HepG2 (cell line): ENCODE data around the gene HNRNPF. TPM values are rescaled to one million over a fixed set of nuclear protein-coding genes. Genes with fewer than 3 reads are reported as not detected.

Experiments
- AHDC1 ChIP-seq: sonication (generic); formaldehyde crosslinking; IDR thresholded peaks from 2 replicates; pipeline ENCODE4 v1.5.1; 2020; ENCODE audit warnings: mild to moderate bottlenecking, missing genetic modification reagents, borderline replicate concordance
- CHCHD3 ChIP-seq: sonication (generic); formaldehyde crosslinking; IDR thresholded peaks from 2 replicates; pipeline ENCODE4 v1.8.0; 2022; ENCODE audit warnings: mild to moderate bottlenecking, missing genetic modification reagents, moderate library complexity
- GABPA ChIP-seq, 2 experiments: IDR thresholded peaks; 2 replicates each; pipeline ENCODE4 v1.6.1; 2011 to 2016; ENCODE audit warnings: low read depth in 2 of 2, low read length in 1 of 2, missing biosample characterization in 1 of 2, missing genetic modification characterization in 1 of 2
- GABPB1 ChIP-seq: IDR thresholded peaks from 2 replicates; pipeline ENCODE4 v1.6.1; 2016; ENCODE audit warnings: mild to moderate bottlenecking, missing genetic modification reagents, moderate library complexity, missing compliant biosample characterization
- GATAD2A ChIP-seq: IDR thresholded peaks from 2 replicates; pipeline ENCODE4 v1.6.1; 2016
- IKZF4 ChIP-seq: sonication (generic); formaldehyde crosslinking; IDR thresholded peaks from 2 replicates; pipeline ENCODE4 v1.5.1; 2020; ENCODE audit warnings: borderline replicate concordance, mild to moderate bottlenecking, low read depth, missing genetic modification reagents; ENCODE audit errors: not compliant biosample characterization
- JUND ChIP-seq: sonication (generic); formaldehyde crosslinking; IDR thresholded peaks from 2 replicates; pipeline ENCODE4 v1.8.0; 2022; ENCODE audit warnings: mild to moderate bottlenecking, missing genetic modification reagents
- KLF13 ChIP-seq: sonication (generic); formaldehyde crosslinking; IDR thresholded peaks from 2 replicates; pipeline ENCODE4 v1.4.0; 2020; ENCODE audit warnings: mild to moderate bottlenecking, missing genetic modification reagents
- KLF15 ChIP-seq: sonication (generic); formaldehyde crosslinking; IDR thresholded peaks from 2 replicates; pipeline ENCODE4 v1.8.1; 2023; ENCODE audit warnings: borderline replicate concordance, mild to moderate bottlenecking, inconsistent platforms, missing genetic modification reagents, mixed read lengths
- MED8 ChIP-seq: sonication (generic); formaldehyde crosslinking; IDR thresholded peaks from 2 replicates; pipeline ENCODE4 v1.8.1; 2023; ENCODE audit warnings: mild to moderate bottlenecking, missing genetic modification reagents; ENCODE audit not compliant: insufficient replicate concordance
- NKX3-1 ChIP-seq: sonication (generic); formaldehyde crosslinking; IDR thresholded peaks from 2 replicates; pipeline ENCODE4 v1.5.0; 2020; ENCODE audit warnings: missing genetic modification reagents
- RBM39 ChIP-seq: fragments of 200-400 bp; formaldehyde crosslinking; IDR thresholded peaks from one replicate; pipeline ENCODE4 v1.6.1; 2018; ENCODE audit warnings: antibody characterized with exemption, mild to moderate bottlenecking, low read depth, low read length; ENCODE audit not compliant: poor library complexity, severe bottlenecking
- TAF1 ChIP-seq: sonication (generic); formaldehyde crosslinking; IDR thresholded peaks from 2 replicates; pipeline ENCODE4 v1.4.0; 2020; ENCODE audit warnings: missing genetic modification reagents
- TARDBP ChIP-seq: sonication (generic); formaldehyde crosslinking; IDR thresholded peaks from 2 replicates; pipeline ENCODE4 v1.8.0; 2022; ENCODE audit warnings: mild to moderate bottlenecking, missing genetic modification reagents
- TRIM22 ChIP-seq: fragments of 450-650 bp; IDR thresholded peaks from 2 replicates; pipeline ENCODE4 v1.6.1; 2017
- ZHX1 ChIP-seq: sonication (generic); formaldehyde crosslinking; IDR thresholded peaks from 2 replicates; pipeline ENCODE4 v1.8.1; 2022; ENCODE audit warnings: low read depth, mild to moderate bottlenecking, missing genetic modification reagents
- ZNF501 ChIP-seq: sonication (generic); formaldehyde crosslinking; IDR thresholded peaks from 2 replicates; pipeline ENCODE4 v1.5.1; 2020; ENCODE audit warnings: mild to moderate bottlenecking, moderate library complexity, missing genetic modification reagents
- ZNF644 ChIP-seq: IDR thresholded peaks from 2 replicates; pipeline ENCODE4 v1.6.1; 2016; ENCODE audit warnings: low read depth
- polyA plus RNA-seq, 8 experiments: library from polyadenylated mRNA; depleted of rRNA in 3 of 8; stranded (reverse) in 7 of 8; unstranded in 1 of 8; fragments of >200 nt; fragmentation: Illumina TruSeq in 4 of 8; extraction: Trizol in 4 of 8; gene quantifications; 2 replicates each; pipeline versions ENCODE4 v1.2.1 to v1.2.3, GENCODE V29; 2011 to 2016; ENCODE audit warnings: low read depth in 4 of 8, missing spikeins in 1 of 8, mixed read lengths in 1 of 8; ENCODE audit not compliant: insufficient read depth in 1 of 8
- total RNA-seq, 5 experiments: library from RNA; depleted of rRNA; stranded (reverse); fragments of >200 nt; fragmentation: Illumina TruSeq; extraction: Trizol; gene quantifications; 2 replicates each; pipeline ENCODE4 v1.2.3, GENCODE V29; 2016; ENCODE audit warnings: low read depth in 1 of 5

Gene HNRNPF
- total and polyA plus RNA-seq, 2 of the 13 experiments (the other 11 are each of a cell fraction or from before 2014, with no cell fraction given) = 166 to 308 TPM

GRCh38 chr10:43396928-43397624 is 11.9 kb downstream of the HNRNPF start (continued):
- TF ChIP-seq GABPA (IDR thresholded peaks at IDR 0.05; ENCODE audit: low read depth, low read length) (peak; percentile 68), GABPA (CRISPR knock-in tag; IDR thresholded peaks at IDR 0.05; ENCODE audit: low read depth) (peak; percentile 89), TAF1 (CRISPR knock-in tag) (peak; percentile 79), MED8 (CRISPR knock-in tag) (peak; percentile 69), GATAD2A (CRISPR knock-in tag) (peak; percentile 78), RBM39 (no peak), GABPB1 (CRISPR knock-in tag) (peak; percentile 92), ZNF644 (CRISPR knock-in tag) (peak; percentile 43; the same call in 1 of the 2 replicates), CHCHD3 (CRISPR knock-in tag) (peak; percentile 90; the same call in 1 of the 2 replicates), NKX3-1 (CRISPR knock-in tag) (peak; percentile 88; the same call in 1 of the 2 replicates), TARDBP (CRISPR knock-in tag) (peak; percentile 61), ZNF501 (0 out of 2 replicates have a peak, but pooled peaks have one; percentile 13), KLF13 (CRISPR knock-in tag) (no peak), AHDC1 (peak; percentile 66), TRIM22 (no peak), JUND (peak; percentile 75), ZHX1 (CRISPR knock-in tag) (0 out of 2 replicates have a peak, but pooled peaks have one; percentile 47), KLF15 (CRISPR knock-in tag) (peak; percentile 68; the same call in 1 of the 2 replicates), IKZF4 (CRISPR knock-in tag) (peak; percentile 72)
